ENCODE results near the gene DCC.

Gene DCC

DNA sequence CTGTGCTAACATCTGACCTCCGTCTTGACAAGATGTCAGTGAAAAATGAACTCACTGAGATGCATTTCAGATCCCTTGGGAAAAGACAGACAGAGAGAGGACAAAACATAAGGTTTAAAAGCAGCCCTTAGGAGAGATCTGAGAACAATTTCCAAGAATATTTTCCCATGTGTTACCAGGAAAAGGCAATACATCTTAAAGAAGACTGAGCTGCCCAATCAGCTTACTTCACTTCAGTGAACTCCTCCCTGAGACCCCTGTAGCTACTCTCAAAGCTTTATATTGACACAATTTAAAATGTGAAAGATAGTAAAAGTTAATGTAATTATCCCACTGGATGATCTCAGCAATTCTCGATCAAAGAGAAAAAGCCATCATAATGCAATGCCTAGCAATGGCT lies 505.0 kb downstream of the DCC start:
- no peak for DNase-seq

DNA sequence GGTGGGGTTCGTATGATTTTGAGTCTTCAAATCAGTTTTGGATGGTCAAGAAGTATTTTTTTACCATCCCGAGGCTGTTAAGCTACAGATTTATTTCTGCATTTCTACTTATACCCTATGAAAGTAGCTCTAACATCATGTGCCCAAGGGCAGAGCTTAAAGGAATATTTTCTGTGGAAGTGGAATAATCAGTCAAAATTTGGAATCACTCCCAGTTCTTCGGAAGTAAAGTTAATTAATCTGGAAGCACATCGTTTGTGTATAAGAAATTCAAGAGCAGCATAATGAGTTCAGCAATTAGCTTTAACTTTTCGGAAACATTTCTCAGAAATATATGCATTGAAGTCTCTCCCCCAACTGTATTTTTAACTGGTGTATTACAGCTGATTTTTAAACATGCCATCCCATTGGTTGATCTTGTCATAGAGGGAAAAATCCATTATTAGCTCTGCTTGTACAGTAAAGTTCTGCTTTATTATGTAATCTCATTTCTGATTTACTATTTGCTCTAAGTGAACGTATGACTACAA lies 510.1 kb downstream of the DCC start:
- no peak for DNase-seq

DNA sequence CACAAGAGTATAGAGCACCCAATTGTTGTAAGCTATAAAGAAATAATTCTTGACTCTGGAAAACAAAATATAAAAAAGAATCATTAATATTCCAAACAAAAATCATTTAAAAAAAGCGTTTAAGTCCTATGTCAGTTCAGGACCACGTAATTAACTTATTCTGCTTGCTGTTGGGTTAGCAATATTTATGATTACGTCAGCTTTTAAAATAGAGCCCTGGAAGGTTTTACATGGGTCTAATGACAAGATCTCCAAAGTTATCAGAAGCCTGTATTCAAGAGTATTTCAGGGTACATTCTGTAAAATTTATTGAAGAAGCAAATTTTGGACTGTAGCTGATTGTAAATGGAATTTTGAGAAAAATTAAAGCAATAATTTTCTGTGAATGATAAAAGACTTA lies 521.6 kb downstream of the DCC start:
- no peak for DNase-seq

DNA sequence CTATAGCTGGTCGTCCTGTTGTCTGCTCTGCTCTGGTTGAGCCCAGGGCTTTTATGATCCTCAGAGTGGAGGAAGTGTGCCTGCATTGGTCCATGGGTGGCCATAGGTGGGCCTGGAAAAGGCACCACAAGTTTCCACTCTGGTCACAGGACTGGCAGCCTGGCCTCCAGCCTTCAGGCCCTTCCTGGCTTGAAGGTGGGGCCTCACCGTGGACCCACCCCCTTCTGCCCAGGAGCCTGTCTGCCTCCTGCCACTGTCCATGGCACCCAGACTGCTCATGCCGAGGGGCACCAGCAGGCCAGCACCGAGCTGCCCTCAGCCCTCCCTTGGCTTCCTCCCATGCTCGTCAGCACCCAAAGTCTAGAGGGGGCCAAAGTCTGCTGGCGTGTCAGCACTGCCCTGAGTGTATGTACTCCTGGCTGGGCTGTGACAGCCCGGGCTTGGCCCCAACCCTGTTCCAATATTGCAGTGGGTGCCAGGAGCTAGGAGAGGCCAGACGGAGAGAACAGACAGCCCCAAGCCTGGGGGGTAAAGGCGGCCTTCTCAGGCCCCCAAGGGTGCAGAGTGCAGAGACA lies 529.4 kb downstream of the DCC start:
- no peak for DNase-seq

DNA sequence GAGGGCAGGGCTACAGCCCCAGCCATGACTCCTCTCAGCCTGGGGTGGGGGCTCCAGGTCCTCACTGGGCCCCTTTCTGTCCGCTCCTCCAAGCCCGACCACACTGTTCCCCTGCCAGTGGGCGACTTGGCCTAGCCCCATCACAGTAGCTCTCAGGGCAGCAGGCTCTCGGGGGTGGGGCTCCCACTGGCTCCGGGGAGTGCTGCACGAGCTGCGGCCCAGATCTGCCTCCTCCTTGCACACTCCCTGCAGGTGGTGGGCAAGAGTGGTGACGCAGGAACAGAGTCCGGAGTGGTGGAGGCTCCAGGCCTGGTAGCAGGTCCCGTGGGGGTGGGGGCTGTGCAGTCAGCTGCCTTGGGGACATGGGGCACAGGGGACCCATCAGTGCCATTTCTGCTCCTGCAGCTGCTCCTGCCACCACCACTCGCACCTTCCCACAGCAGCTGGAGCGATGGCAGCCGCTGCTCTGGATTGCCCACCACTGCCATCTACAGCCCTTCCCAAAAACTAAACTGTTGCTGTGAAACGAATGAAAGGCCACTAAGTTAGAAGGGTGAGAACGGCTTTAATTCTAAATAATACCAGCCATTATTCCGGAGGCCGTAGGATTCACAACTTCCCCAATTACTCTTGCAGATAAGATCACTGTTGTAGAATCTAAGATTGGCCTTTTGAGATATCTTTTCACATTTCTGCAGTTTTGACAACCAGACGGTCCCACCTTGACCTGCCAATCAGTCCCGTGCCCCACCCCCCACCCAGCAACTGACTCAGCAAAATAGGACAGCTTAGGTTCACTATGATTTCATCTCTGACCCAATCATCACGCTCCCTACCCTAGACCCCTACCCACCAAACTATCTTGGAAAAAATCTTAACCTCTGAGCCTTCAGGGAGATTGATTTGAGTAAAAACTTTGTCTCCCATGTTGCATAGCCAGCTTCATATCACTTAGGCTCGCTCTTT lies 530.2 kb downstream of the DCC start:
- DNase-seq: no peak

DNA sequence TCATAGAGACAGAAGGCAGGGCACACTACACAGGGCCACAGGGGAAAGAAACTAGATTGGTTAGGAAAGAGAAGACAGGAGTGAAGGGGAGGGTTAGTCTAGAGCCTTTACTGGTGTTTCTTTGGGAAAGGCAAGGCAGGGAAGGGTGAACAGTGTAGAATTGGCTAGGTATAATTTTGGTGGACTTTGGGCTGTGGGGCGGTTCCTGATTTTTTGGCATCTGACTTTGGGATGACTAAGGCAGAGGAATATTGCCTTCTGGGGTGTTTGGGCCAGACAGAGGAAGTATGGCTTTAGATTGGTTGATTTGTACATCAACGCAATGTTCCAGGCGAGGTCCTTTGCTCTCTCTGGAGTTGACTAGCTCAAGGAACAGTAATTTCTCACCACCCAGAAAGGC lies 534.8 kb downstream of the DCC start:
- DNase-seq: no peak

DNA sequence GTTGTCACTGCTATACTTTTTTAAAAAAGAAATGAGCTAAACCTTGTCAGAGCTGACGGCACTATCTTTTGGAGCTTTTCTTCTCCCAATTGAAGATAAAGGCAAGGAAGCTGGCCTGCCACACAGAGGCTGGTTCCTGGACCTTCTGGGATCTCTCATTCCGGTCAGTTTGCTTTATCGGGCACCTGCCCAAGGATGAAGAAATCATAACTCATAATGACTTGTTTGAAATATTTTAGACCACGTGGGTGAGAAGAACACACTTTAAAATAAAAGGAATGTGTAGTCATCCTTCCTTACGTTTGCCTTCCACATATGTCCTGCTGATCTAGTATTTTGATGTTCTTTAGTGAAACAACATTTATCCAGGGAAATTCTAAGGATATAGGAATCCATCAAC lies 535.7 kb downstream of the DCC start:
- no peak for DNase-seq

DNA sequence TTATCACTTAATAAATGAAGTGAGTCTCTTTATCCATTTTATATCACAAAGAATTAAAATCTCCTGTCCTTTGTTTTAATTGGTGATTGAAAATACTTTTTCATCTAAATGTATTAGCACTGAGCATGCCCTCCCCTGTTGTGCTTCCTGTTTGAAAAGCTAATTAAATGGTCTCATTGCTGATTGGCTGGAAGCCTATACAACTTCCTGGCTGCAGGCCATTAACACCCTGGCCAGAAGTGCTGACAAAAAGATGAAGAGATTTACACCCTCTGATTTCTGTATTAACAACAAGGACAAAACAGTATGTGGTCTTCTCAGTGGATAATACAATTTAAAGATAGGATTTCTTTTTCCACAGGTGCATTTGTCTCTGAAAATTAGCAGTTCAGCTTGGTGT lies 548.0 kb downstream of the DCC start:
- no peak for DNase-seq

DNA sequence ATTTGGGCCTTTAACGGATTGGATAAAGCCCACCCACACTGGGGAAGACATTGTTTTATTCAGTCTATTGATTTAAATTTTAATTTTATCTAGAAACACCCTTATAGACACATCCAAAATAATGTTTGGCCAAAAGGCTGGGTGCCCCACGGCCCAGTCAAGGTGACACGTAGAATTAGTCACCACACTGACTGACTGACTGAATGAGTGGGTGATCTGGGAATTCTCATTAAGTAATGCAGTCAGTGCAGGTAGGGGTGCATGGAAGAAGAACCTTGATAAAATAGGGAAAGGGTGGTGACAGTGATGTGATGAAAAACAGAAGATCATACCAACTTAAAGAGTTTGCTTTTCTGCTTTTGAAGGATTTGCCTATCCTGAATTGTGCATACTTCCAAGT lies 554.8 kb downstream of the DCC start:
- no peak for DNase-seq

DNA sequence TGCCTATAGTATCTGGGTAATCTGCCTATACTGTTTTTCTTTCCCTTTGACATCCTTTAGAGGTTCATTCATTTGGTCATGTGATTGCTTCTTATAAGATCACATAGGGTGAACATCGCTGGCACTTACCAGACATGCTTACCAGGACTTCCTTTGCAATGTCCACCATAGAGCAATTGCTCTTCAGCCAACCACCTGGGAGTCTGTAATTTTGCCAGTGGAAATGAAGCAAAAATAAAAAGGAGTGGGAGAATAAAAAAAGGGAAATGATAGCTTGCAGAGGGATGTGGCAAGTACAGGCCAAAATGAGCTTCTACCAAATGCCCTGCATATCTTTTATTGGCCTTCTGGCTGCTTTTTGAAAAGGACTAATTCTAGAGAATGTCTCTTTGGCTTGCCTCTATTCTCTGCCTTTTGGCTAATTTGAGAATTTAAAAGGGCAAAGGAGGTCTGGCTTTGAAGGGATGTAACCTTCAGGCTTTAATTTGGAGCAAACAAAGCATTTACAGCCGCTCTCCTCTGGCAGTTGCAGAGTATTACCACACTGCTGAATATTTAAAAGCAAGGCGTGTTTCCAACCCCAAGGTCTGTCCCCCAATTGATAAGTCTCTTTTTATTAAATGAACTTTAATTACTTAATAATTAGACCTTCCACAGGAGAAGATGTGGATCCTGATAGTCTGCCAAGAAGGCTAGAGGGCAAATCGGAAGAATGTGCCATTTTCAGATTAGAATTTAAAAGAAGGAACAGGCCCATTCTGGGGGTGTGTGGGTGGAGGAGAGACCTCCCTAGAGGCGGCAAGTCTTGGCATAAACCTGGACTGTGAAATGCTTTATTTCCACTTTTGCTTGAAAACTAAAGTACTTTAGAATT lies 557.9 kb downstream of the DCC start:
- DNase-seq: no peak

DNA sequence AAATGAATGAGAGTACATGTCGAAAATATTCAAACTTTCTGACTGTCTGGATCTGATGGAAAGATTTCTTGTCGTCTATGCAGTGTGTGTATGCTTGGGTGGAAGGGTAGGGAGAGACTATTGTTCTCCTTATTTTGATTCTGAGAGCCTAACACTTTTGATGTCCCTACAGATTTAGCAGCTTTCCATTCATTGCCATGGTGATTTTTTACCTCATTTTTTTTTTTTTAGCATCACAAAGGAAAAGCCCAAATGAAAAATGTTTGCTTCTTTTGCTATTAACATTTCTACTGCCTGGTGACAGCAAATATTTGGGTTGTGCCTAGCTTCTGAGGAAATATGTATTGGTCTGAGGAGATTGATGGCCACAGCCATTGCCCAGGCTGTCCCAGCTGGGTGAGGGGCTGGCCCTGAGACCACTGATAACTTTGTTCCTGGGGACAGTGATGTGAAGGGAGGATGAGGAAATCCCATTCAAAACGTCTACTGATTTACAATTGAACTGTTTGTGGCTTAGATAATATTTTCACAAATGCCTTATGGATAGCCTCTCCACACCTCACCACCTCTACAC lies 558.6 kb downstream of the DCC start:
- no peak for DNase-seq

DNA sequence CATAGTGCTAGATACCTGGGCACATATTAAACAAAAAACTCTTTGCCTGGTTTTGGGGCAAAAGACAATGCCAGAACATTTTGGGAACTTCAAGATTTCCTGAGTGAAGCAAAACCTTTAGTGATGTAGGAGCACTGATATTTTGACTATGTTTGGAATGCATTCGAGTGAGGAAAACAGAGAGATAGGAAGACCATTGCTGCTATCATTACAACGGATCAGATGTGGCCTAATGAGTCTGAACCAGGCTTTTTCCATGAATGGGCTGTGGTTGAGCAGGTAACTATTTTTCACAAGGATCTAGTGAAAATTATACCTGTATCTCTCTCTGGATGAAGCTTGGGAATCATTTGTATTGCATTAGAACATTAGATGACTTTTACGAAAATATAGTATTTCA lies 562.2 kb downstream of the DCC start:
- DNase-seq: no peak

DNA sequence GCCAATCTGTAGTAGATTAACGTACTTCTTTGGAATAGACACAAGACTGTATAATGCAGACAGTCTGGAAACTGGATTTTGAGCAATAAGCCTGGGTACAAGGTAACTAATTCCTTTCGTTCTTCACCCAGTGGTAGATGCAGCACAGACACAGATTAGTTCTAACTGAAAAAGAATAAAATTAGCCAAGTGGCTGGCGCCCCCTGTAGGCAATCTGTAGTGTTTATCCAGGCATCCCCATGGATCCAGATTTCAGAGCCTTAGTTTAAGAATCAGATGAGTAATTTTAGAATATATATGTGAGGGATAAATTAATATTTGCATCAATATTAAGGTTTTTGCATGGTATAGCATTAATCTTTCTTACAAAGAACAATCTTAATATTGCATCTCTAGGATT lies 563.9 kb downstream of the DCC start:
- no peak for DNase-seq

DNA sequence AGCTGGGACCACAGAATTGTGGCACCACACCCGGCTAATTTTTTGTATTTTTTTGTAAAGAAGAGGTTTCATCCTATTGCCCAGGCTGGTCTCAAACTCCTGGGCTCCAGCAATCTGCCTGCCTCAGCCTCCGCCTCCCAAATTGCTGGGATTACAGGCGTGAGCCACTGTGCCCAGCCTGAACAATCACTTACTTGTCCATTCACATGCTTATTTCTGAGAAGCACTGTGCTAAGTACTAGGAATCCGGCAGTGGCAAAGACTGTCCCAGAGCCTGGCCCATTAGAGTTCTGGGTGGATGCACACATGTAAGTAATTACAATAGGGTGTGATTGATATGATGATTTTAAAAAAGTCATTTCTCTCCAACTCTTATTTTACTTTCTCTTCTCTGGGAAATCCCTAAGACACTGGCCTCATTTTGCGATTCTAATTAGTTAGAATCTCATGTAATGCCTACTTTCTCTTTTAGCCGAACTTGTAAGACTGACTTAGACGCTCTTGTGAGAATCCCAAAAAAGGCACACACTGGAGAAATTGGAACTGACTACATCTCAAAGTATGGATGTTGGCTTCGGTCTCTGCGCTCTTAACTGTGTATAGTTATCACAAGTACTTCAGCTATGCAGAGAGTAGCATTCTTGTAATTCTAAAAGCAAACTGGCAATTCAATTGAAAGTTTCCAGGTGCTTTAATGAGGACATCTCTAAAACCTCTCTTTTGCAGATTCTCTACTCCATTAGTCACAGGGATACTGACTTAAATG lies 567.7 kb downstream of the DCC start:
- no peak for DNase-seq

DNA sequence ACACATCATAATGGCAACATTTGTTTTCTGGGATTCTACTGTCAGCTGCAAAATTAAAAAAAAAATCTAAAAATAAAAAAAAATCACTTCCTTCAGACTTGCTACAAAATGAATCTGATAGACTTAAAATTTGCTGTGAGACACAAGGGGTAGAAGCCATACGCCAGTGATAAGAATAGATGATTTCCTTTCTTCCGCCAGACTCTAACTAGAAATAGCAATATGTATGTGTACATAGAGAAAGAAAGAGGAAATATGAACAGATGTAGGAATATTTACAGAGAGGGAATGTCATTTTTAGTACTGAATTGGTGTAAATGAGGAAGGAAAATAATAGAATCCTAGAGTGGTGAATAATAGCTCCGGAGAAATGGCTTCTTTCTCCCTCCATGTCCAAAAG lies 574.2 kb downstream of the DCC start:
- DNase-seq: no peak

DNA sequence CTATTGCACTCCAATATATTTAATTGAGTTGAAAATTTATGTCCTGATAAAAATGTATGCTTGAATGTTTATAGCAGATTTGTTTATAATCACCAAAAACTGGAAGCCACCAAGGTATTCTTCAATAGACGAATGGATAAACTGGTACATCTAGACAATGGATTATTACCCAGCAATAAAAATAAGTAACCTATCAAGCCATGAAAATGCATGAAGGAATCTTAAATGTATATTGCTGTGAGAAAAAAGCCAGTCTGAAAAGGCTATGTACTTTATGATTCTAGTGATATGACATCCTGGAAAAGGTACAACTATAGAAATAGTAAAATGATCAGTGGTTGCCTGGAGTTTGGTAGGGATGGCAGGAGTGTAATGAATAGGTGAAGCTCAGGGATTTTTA lies 580.7 kb downstream of the DCC start:
- no peak for DNase-seq

DNA sequence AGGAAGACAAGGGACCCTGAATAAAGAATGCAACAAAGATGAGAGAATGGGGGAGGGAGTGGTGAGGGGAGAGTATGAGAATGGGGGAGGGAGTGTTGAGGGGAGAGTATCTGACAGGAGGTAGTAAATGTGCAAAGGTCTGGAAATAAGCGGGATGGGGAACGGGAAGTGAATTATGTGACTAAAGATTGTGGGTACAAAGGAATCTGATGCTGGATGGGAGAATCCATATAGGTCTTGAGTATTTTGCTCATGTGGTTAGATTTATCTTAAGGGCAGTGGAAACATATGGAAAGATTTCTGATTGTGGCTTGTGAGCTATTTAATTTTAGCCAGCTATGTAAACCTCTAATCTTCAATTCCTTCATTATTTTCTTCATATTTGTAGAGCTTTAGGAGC lies 593.4 kb downstream of the DCC start:
- DNase-seq: no peak

DNA sequence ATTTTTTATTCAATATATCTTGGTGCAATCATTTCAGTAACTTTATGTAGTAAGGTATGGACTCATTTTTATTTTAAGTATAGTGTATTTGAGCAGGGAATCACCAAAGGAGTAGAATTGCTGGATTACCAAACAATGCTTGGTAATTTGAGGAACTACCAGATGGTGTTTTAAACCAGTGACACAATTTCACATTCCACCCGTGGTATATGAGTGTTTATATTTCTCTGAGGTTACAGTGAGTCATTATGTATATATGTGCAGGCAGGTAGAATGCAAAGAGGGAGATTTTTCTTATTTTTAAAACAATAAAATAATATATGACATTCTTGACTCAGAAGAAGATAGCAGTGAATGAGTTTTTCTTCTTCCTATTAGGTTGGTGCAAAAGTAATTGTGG lies 596.9 kb downstream of the DCC start:
- DNase-seq: no peak

DNA sequence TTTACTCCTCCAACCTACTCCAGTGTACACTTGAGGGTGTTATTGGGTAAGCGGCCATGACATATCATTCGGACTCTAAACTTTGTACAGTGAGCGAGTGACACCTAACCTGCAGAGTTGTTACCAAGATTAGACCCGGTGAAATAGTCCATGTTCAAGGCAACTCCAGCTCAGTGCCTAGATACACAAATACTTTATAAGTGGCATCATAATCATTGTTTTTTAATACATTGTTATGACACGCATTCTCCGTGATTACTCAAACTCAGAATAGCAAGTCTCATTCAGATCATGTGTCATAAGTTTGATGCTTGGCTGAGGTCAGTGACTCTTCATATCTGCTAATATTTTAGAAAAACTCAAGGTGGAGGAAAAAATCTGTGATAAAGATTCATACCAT lies 597.8 kb downstream of the DCC start:
- no peak for DNase-seq

DNA sequence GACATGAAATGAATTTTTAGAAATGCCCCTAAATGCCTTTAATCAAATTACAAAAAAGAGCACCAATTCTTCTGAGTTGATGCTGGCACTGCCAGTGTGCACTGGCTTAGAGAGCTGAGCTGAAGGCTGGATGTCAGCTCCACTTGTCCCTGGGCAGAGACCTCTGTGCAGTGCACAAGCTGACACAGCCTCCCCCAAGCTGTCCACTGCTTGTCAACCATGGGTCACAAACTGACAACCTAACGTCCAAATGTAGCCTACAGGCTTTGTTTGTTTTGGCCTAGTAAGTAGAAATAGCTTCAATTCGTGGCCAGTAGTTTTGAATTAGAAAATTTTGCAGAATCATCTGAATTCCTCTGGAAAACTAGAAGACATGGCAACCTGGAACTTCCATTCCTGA lies 605.6 kb downstream of the DCC start:
- DNase-seq: no peak

DNA sequence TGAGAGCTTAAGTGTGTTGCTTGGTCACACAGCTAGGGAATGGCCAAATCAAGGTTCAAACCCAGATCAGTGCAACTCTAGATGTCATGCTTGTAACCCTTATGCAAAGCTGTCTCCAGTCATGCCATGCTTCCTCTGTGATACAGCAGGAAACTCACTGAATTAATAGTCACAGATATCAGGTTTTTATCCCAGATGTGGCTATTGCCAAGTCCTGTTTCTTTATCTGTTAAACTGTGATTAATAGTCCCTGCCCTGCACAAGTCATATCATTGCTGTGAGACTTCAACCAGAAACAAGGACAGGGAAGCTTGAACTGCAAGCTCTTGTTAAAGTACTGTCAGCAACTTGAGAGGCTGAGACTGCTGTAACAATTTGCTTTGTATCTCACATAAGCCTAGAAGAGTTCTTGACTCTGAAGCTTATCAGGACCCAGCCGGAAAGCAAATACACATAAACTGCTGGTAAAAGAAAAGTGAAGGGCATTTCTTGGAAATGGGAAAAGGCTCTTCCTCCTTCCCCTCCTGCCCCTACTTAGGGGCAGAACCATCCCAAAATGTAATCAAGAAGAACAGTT lies 609.0 kb downstream of the DCC start:
- DNase-seq: no peak

DNA sequence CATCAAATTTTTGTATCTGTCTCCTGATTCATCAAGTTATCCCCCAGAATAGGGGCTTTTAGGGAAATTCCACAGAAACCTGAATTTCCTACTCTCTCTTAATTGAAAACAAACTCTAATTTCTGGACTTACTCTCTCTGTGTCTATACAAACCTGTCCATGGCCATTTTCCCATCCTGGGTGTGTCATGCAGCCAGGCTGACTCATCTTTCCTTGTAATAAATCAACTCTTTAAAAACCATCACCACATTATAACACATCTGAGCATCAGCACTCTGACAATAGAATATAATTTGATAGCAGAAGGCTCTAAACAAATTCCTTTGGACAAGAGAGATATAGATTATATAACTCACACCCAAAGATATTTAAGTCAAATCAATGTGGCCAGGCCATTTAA lies 610.2 kb downstream of the DCC start:
- DNase-seq: no peak

Measured in GOT3 (cell line).